ENCODE data around the gene NONO.

- TF ChIP-seq CTCF (IDR thresholded peaks at IDR 0.05) (no peak), ZFX (IDR thresholded peaks at IDR 0.05; ENCODE audit: borderline replicate concordance) (no peak)
Measured at GRCh38 chrX:71241301-71241700, 42.1 kb upstream of the NONO start.

Data from 22Rv1 (cell line).